Frontal cortex (tissue), 4 donors: ENCODE data around the gene SEMA3B. TPM values are rescaled to one million over a fixed set of nuclear protein-coding genes. Genes with fewer than 3 reads are reported as not detected.
"Not testable (repeated sequence)": the region's sequence is repeated elsewhere in the genome, so short reads cannot be mapped to it uniquely, and the experiment has no call there.

Source experiments
- DNase-seq, 2 donors: peaks; one replicate each; pipeline ENCODE4 v3.0.0; 2012; ENCODE audit warnings: low spot score in 2 of 2
- FAIRE-seq: peaks from 2 replicates; lab custom pipeline; 2012; peaks lifted over from hg19 to GRCh38; lab: Jason Lieb, UNC
- total RNA-seq: library from RNA; depleted of rRNA; stranded (reverse); fragments of >200 nt; gene quantifications from one replicate; pipeline ENCODE4 v1.2.3, GENCODE V29; 2014
- donor health status: control.
- donor health status: control.
- donor health status: control.

The SEMA3B gene
- total RNA-seq, 1 donor from 2014 or later = 2.4 TPM

DNA sequence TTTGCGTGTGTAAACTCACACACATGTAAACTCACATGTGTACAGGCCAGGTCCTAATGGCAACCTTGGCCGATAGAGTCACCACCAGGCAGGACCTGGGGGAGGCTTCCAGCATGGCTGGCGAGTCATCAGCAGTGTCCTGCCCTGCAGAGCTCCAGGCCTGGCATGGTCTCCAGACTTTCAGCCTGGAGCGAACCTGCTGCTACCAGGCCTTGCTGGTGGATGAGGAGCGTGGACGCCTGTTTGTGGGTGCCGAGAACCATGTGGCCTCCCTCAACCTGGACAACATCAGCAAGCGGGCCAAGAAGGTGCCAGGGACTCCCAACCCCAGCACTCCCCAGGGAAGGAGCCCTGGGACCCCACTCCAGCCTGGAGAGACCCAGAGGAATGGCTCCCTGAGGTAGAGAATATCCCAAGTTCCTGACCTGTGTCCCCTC lies 1.0 kb downstream of the SEMA3B start:
- DNase-seq = no peak
- no peak for FAIRE-seq

DNA sequence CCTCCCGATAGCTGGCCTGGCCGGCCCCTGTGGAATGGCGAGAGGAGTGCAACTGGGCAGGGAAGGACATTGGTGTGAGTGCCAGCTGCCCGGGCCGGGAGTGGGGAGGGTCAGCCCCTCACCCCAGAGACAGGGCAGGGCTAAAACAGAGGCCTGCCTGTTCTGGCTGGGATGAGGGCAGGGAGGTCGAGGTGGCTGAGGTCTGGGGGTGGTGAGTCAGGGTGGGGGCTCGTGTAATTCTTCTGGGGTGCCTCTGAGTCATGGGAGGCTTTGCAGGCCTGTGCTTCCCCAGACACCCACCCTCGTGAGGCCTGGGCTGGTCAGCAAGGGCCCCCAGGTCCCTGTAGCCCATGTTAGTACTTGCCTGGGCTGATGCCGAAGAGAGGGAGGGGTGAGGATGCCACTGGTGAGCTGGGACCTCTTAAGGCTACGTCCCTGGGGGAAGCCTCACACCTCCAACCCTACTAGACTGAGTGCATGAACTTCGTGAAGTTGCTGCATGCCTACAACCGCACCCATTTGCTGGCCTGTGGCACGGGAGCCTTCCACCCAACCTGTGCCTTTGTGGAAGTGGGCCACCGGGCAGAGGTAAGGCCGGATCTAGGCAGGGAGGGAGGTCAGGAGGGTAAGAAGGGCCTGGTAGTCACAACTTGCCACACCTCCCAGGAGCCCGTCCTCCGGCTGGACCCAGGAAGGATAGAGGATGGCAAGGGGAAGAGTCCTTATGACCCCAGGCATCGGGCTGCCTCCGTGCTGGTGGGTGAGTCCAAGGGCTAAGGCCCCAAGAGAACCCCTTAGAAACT lies 1.7 kb downstream of the SEMA3B start:
- DNase-seq = peak in 1 of 2 donors; percentile 43
- FAIRE-seq = no peak

DNA sequence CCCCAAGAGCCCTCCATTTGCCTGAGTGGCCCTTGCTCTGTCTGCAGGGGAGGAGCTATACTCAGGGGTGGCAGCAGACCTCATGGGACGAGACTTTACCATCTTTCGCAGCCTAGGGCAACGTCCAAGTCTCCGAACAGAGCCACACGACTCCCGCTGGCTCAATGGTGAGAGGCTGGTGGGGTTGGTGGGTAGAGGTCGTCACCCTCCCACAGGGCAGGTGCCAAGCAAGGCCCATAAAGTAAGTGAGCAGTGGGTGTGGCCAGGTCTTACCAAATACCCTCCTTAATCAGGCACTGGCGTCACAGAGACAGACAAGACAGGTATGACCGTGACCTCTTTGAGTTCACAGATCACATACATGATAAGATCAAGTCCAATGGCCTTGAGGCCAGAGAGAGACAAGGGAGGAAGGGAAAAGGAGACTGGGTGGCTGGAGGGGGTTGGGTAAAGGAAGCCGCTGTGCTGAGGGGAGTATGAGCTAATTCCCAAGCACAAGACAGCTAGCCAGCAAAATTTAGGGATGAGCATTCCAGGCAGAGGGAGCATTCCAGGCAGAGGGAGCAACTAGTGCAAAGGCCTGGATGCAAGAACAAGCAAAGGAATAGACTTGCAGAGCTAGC lies 2.5 kb downstream of the SEMA3B start:
- DNase-seq (no peak), FAIRE-seq (no peak)

DNA sequence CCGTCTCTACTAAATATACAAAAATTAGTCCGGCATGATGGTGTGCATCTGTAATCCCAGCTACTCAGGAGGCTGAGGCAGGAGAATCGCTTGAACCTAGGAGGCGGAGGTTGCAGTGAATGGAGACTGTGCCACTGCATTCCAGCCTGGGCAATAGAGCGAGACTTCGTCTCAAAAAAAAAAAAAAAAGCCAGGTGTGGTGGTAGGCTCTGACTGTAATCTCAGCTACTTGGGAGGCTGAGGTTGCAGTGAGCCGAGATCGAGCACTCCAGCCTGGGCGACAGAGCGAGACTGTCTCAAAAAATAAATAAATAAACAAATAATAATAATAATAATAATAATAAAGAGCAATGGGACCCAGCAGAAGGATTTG lies 3.6 kb downstream of the SEMA3B start:
- not testable (repeated sequence) for DNase-seq, FAIRE-seq

DNA sequence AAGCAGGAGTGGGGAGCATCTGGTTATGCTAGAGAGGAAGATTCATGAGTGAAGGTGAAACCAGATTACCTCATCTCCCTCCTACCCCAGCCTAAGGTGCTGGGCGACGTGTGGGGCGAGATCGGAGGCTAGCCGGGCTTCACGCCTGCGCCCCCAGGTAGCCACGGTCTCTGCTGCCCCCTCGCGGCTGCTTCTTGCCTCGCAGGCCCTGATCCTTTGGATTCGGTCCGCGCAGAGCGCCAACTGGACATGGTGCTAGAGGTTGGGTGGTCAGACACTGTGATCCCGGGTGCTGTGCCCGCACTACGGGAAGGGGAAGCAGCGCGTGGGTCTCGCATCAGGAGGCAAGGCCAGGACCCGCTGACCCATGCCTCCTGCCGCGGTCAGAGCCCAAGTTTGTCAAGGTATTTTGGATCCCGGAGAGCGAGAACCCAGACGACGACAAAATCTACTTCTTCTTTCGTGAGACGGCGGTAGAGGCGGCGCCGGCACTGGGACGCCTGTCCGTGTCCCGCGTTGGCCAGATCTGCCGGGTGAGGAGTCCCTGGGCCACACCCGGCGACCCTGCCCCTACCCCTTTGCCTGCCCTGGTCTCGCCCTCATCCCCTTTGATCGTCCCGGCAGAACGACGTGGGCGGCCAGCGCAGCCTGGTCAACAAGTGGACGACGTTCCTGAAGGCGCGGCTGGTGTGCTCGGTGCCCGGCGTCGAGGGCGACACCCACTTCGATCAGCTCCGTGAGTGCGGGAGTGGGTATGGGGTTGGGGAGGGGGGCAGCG lies 4.2 kb downstream of the SEMA3B start:
- FAIRE-seq (no peak), DNase-seq (peak; percentile 95 to 96)

DNA sequence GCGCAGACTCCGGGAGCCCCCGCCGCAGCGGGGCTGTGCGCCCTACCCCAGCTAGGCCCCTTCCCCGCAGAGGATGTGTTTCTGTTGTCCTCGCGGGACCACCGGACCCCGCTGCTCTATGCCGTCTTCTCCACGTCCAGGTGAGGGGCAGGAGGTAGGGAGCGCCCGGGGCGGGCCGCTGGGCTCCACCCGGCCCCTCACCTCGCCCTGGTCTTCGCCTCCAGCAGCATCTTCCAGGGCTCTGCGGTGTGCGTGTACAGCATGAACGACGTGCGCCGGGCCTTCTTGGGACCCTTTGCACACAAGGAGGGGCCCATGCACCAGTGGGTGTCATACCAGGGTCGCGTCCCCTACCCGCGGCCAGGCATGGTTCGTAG lies 4.7 kb downstream of the SEMA3B start:
- no peak for FAIRE-seq
- peak in 1 of 2 donors; percentile 40 for DNase-seq

DNA sequence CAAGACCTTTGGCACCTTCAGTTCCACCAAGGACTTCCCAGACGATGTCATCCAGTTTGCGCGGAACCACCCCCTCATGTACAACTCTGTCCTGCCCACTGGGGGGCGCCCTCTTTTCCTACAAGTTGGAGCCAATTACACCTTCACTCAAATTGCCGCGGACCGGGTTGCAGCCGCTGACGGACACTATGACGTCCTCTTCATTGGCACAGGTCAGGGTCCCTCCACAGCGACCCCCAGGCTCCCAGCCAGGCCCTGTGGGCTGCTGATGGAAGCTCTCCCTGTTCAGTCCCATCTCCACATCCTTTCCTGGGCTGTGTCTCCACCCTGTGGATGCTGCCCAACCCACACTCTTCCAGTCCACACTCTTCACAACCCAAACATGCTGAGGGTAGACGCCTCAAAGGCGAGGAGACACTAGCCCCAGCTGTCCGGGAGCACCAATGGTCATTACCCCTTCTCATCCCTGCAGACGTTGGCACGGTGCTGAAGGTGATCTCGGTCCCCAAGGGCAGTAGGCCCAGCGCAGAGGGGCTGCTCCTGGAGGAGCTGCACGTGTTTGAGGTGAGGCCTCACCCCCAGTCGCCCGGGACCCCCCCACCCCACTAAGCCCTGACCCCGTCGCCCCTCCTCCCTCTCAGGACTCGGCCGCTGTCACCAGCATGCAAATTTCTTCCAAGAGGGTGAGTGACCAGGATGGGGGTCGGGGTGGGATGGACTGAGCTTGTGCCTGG lies 5.6 kb downstream of the SEMA3B start:
- DNase-seq (peak; percentile 69 to 73), FAIRE-seq (no peak)

DNA sequence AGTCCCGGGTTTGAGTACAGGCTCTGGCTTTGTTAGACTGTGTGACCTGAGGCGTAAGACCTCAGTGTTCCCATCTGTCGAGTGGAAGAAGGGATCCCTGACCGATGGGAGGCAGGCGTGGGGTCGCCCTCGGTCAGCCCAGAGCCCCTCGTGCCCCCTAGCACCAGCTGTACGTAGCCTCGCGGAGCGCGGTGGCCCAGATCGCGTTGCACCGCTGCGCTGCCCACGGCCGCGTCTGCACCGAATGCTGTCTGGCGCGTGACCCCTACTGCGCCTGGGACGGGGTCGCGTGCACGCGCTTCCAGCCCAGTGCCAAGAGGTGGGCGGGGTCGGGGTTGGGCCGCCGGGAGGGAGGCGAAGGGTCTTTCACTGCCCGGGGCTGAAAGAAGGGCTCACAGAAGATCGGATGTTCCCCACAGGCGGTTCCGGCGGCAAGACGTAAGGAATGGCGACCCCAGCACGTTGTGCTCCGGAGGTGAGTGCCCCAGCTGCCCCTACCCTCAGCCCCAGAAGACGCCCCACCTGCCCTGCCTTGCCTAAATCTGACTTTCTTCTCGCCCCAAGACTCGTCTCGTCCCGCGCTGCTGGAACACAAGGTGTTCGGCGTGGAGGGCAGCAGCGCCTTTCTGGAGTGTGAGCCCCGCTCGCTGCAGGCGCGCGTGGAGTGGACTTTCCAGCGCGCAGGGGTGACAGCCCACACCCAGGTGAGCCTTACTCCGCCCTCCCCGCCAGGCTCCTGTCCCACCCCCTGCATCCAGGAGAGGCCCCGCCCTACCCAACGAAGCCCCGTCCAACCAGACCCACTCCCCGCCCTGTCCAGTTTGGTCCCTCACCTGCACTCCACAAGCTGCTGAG lies 6.4 kb downstream of the SEMA3B start:
- FAIRE-seq (no peak), DNase-seq (peak in 1 of 2 donors; percentile 49)

DNA sequence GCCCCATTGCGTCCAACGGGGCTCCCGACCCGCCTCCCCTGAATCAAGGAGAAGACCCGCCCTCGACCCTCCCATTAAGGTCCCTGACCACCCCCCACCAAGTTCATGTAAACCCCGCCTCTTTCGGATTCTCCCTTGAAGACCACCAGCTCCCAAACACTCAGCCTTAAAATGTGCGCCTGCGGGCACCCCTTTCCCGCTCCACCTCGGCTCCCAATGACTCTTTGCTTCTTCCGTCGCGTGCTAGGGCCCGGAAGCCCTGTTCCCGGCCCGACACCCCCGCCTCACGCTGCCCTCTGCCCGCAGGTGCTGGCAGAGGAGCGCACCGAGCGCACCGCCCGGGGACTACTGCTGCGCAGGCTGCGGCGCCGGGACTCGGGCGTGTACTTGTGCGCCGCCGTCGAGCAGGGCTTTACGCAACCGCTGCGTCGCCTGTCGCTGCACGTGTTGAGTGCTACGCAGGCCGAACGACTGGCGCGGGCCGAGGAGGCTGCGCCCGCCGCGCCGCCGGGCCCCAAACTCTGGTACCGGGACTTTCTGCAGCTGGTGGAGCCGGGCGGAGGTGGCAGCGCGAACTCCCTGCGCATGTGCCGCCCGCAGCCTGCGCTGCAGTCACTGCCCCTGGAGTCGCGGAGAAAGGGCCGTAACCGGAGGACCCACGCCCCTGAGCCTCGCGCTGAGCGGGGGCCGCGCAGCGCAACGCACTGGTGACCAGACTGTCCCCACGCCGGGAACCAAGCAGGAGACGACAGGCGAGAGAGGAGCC lies 7.2 kb downstream of the SEMA3B start:
- DNase-seq (peak in 1 of 2 donors; percentile 34), FAIRE-seq (no peak)

DNA sequence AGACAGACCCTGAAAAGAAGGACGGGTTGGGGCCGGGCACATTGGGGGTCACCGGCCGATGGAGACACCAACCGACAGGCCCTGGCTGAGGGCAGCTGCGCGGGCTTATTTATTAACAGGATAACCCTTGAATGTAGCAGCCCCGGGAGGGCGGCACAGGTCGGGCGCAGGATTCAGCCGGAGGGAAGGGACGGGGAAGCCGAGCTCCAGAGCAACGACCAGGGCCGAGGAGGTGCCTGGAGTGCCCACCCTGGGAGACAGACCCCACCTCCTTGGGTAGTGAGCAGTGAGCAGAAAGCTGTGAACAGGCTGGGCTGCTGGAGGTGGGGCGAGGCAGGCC lies 7.8 kb downstream of the SEMA3B start:
- no peak for FAIRE-seq
- DNase-seq = no peak

DNA sequence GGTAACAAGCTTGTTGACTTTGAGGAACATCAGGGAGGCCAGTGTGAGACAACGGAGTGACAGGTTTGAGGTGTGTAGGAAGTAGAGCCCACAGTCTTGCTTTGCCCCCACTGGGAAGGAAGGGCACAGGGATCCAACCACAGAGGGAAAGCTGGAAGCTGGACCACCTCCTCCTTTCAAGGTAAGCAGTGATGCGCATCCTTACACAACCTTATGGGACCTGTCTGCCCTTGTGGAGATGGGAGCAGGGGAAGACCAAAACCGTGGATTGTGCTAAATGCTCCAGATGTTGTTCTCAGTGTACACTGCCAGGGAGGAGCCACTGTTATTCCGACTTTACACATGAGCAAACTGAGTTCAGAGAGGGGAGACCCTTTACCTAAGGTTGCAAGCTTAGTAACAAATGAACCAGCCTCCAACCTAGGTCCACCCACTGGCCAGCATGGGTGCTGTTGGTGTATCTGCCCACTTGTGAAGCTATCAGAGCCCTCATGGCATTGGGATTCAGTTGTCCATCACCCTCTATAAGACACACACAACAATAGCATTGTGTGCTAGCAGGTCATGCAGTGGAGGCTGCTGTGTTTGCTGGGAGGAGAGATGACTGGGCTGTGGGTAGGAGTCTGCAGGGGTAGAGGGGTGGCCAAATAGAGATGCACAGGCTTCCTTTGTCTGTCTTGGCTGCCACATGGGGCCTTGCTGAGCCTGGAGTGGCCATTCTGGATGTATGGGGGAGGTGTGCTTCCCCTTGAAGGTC lies 9.4 kb downstream of the SEMA3B start:
- FAIRE-seq (no peak), DNase-seq (peak in 1 of 2 donors; percentile 57)

DNA sequence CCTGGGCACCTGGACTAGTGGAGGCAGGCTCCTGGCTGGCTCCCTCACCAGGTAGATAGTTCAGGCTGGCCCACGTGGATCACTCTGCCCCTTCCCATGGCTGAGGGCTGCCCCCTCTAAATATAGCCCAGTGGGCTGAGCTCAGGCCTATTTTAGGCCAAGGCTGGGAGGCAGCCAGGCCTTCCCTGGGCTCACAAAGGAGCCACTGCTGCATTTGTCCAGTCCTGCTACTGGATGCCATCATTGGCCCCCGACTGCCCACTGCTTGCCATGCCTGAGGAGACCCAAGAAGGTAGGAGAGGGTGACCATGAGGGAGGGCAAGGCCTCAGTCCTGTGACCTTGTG lies 9.9 kb downstream of the SEMA3B start, which contains the start of gene LSMEM2:
Gene LSMEM2 (plus strand): TSS at position 208 of the 345 bp plus-strand sequence. CDS start 27 bp downstream, at position 235.
- FAIRE-seq = no peak
- peak in 1 of 2 donors; percentile 47 for DNase-seq

DNA sequence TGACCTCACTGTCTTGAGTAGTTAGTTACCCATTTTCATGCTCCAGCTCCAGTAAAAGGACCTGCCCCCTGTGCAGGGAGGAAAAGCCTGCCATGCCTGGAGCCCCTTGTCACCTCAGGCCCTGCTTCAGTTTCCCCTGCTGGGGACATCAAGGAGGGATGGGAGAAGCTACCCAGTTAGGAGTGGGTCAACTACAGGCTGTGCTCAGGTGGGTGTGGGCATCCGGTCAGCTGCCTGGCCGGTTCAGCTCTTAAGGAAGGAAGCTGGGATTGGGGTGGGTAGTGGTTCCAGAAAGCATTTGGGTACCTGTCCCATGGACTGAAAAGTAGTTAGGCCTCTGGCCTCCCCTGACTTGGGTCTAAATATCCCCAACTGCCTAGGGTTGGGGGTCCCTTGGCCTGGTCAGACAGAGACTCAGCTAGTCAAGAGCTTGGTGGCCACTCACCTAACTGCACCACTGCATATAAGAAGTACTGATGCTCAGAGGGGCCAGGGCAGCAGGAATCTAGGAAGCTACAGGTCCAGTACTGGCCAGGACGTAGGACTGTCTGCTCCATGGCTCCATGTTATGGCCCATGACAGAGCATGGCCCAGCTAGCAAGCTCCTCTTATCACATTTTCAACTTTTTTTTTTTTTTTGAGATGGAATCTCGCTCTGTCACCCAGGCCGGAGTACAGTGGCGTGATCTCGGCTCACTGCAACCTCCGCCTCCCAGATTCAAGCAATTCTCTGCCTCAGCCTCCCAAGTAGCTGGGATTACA lies 10.5 kb downstream of the SEMA3B start:
- FAIRE-seq (no peak), DNase-seq (no peak)

DNA sequence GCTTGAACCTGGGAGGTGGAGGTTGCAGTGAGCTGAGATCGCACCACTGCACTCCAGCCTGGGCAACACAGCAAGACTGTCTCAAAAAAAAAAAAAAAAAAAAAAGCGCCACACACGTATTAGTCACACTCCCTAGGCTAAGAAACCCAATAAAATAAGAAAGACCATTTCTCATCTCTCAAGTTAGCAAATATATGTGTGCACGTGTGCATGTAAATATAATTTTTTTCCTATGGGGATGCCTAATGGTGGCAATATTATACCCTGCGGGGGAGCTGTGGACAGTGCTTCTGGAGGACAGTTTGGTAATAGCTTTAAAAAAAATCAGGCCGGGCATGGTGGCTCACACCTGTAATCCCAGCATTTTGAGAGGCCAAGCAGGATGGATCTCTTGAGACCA lies 15.2 kb downstream of the SEMA3B start:
- FAIRE-seq, DNase-seq: not testable (repeated sequence)

DNA sequence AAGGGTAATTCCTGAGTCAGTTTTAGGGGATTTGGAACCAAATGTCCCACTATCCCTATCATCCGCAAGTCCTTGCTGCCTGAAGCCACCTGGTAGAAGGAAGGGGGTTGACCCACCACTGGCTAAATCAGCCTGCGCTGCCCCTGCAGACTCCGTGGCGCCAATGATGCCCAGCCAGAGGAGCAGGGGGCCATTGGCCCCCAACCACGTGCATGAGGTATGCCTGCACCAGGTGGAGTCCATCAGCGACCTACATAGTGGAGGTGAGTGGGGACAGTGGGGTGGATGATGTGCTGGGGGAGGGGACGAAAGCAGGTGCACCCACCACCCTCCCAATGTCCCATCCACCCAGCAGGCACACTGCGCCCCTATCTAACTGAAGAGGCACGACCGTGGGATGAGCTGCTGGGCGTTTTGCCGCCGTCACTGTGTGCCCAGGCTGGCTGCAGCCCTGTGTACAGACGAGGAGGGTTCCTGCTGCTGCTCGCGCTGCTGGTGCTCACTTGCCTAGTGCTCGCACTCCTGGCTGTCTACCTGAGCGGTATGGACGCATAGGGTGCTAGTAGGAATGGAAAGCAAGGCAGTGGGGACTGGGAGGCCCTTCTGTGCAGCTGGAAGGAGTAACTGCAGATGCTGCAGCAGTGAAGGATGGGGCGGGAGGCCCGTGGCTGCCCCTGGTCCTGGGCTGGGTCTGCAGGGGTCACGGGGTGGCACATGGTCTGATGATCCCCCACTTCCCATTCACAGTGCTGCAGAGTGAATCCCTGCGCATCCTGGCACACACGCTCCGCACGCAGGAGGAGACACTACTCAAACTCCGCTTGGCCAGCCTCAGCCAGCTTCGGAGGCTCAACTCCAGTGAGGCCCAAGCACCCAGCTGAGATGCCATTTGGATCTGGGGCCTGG lies 17.6 kb downstream of the SEMA3B start:
- DNase-seq = no peak
- FAIRE-seq = no peak

DNA sequence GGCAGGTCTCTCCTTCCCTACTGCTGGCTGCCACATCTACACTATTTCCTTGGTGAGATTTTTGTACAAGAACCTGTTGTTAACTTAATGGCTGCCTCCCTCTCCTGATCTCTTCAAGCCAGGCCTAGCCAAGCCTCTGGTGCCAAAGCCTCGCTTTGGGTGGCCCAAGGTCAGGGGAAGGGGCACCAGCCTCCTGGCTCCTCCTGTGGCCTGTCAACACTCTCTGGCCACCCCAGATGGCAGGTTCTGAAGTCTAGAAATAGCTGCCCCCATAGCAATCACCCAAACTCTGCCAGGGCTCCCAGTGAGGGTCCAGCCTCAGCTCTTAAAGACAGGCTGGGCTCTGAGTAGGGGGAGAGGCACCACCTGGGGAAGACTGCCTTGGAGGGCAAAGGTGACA lies 18.3 kb downstream of the SEMA3B start:
- DNase-seq (no peak), FAIRE-seq (no peak)
